ENCODE data around the gene FUNDC2.

Gene FUNDC2

GRCh38 chrX:155056877-155057792 is 30.5 kb downstream of the FUNDC2 start:
- peaks cover 14% of the 10 kb centered on the region for H3K36me3 Mint-ChIP-seq (ENCODE audit: insufficient read depth)
- no peak overlapping the region for H3K27ac Mint-ChIP-seq (ENCODE audit: low read depth)
- H3K27me3 Mint-ChIP-seq: no peaks in the 10 kb centered on the region
- H3K4me1 Mint-ChIP-seq: peaks cover 19% of the 10 kb centered on the region
- peak; percentile 60 for ATAC-seq (replicated peaks; ENCODE audit: extremely low read depth, poor library complexity, severe bottlenecking)
- peak; percentile 15 to 35 for DNase-seq (ENCODE audit: low spot score in 2 of 2)
- H3K9me3 Mint-ChIP-seq: no peaks in the 10 kb centered on the region
- H3K4me3 Mint-ChIP-seq: peak overlapping the region; percentile 57

- no peak for DNase-seq (ENCODE audit: low spot score in 2 of 2)
- H3K27me3 Mint-ChIP-seq: no peaks in the 10 kb centered on the region
These were observed 35.1 kb downstream of the FUNDC2 start for GRCh38 chrX:155061760-155062159.

GRCh38 chrX:155065035-155065734 is 38.5 kb downstream of the FUNDC2 start:
- no peak overlapping the region for H3K4me3 Mint-ChIP-seq

More at GRCh38 chrX:155061760-155062159, 35.1 kb downstream of the FUNDC2 start:
- ATAC-seq (replicated peaks; ENCODE audit: extremely low read depth, poor library complexity, severe bottlenecking): no peak
- Mint-ChIP-seq H3K27ac (ENCODE audit: low read depth) (no peak overlapping the region), H3K36me3 (ENCODE audit: insufficient read depth) (peaks cover 13% of the 10 kb centered on the region), H3K4me3 (no peak overlapping the region), H3K9me3 (no peaks in the 10 kb centered on the region), H3K4me1 (peaks cover 8% of the 10 kb centered on the region)

GRCh38 chrX:155068165-155068564 is 41.5 kb downstream of the FUNDC2 start:
- Mint-ChIP-seq H3K4me3 (no peak overlapping the region), H3K27me3 (no peaks in the 10 kb centered on the region), H3K36me3 (ENCODE audit: insufficient read depth) (peaks cover 11% of the 10 kb centered on the region), H3K4me1 (peaks cover 27% of the 10 kb centered on the region), H3K9me3 (no peaks in the 10 kb centered on the region), H3K27ac (ENCODE audit: low read depth) (no peak overlapping the region)
- no peak for ATAC-seq (replicated peaks; ENCODE audit: extremely low read depth, poor library complexity, severe bottlenecking)
- no peak for DNase-seq (ENCODE audit: low spot score in 2 of 2)

More at GRCh38 chrX:155065035-155065734, 38.5 kb downstream of the FUNDC2 start:
- Mint-ChIP-seq H3K36me3 (ENCODE audit: insufficient read depth) (peaks cover 11% of the 10 kb centered on the region), H3K27ac (ENCODE audit: low read depth) (no peak overlapping the region), H3K4me1 (peaks cover 8% of the 10 kb centered on the region), H3K27me3 (no peaks in the 10 kb centered on the region), H3K9me3 (no peaks in the 10 kb centered on the region)
- ATAC-seq (replicated peaks; ENCODE audit: extremely low read depth, poor library complexity, severe bottlenecking) (no peak), DNase-seq (ENCODE audit: low spot score in 2 of 2) (no peak)

DNA sequence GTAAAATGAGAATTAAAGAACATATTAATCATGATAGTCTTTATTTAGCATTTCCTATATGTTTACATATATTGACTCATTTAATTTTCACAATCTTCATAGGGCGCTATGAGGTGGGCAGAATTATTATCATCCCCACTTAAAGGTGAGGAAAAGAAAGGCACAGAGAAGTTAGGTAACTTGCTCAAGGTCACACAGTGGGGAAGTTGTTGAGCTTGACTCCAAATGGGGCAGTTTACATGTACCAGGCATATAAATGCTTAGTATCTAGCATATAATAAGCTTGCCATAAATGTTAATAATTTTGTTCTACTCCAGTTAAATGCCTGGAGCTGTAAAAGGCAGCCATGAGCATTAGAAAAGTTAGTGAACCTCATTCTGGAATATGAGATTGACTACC is 42.8 kb downstream of the FUNDC2 start:
- no peak for ATAC-seq (replicated peaks; ENCODE audit: extremely low read depth, poor library complexity, severe bottlenecking)
- Mint-ChIP-seq H3K36me3 (ENCODE audit: insufficient read depth) (peaks cover 12% of the 10 kb centered on the region), H3K27me3 (no peaks in the 10 kb centered on the region), H3K27ac (ENCODE audit: low read depth) (peak overlapping the region; percentile 89), H3K9me3 (no peaks in the 10 kb centered on the region), H3K4me3 (peak overlapping the region; percentile 82), H3K4me1 (peaks cover 38% of the 10 kb centered on the region)
- no peak for DNase-seq (ENCODE audit: low spot score in 2 of 2)

DNA sequence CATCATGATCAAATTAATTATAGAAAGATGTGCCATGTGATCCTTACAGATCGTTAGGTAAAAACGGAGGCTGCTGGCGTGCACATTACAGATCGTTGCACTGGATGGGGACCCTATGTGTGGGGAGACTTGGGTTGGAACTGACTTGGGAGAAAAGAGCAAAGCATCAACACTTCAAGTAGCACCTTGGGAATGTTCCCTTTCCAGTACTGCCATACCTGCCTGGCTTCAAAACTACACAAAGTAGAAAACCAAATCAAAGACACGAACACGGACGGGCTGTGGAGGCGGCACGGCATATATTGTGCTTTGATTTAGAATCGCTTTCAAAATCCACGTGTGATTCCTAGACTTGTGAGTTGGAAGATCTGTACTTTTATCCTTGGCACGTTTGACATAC is 43.4 kb downstream of the FUNDC2 start:
- H3K36me3 Mint-ChIP-seq (ENCODE audit: insufficient read depth): peaks cover 12% of the 10 kb centered on the region
- peaks cover 41% of the 10 kb centered on the region for H3K4me1 Mint-ChIP-seq
- ATAC-seq (replicated peaks; ENCODE audit: extremely low read depth, poor library complexity, severe bottlenecking) (no peak), DNase-seq (ENCODE audit: low spot score in 2 of 2) (no peak)
- H3K9me3 Mint-ChIP-seq: no peaks in the 10 kb centered on the region
- H3K27ac Mint-ChIP-seq (ENCODE audit: low read depth): peak overlapping the region; percentile 89
- no peaks in the 10 kb centered on the region for H3K27me3 Mint-ChIP-seq
- H3K4me3 Mint-ChIP-seq: peak overlapping the region; percentile 82

GRCh38 chrX:155070663-155070974 is 44.0 kb downstream of the FUNDC2 start:
- DNase-seq (ENCODE audit: low spot score in 2 of 2) (peak in 1 of 2 donors; percentile 12), ATAC-seq (replicated peaks; ENCODE audit: extremely low read depth, poor library complexity, severe bottlenecking) (no peak)
- peaks cover 46% of the 10 kb centered on the region for H3K4me1 Mint-ChIP-seq

DNA sequence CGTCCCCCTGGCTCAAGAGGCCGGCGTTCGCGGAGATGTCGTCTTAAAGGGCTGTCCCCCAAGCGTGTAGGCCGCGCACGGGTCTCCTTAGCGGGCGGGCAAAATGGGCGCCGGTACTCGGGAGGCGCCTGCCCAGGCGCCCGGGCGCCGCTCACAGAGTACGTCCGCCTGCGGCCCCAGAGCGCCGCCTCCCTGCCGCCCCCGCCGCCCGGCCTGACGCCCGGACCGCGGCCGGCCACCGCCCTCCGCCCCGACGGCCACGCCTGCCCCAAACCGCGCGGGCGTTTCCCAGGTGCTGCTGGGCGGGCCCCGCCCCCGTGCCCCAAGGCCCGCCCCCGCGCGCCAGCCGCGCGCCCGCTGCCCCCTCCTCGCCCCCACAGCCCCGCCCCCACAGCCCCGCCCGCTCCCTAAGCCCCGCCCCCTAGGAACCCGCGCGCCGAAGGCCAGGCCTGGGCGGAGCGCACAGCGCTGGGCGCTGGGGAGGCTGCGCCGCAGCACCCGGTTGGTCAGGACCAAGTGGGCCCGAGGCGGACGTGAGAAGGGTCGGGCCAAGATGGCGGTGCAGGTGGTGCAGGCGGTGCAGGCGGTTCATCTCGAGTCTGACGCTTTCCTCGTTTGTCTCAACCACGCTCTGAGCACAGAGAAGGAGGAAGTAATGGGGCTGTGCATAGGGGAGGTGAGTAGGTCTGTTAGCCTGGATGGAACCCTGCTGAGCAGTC is 44.5 kb downstream of the FUNDC2 start, which contains the start of the genes BRCC3, CMC4 and MTCP1:
Gene BRCC3 (plus strand): TSS at position 534 of the 719 bp plus-strand sequence. CDS start 20 bp downstream, at position 554.
Gene CMC4 (minus strand): TSS at position 162 of the 719 bp plus-strand sequence. CDS start 7,113 bp downstream, outside the sequence.
Gene MTCP1 (minus strand): TSS at position 162 of the 719 bp plus-strand sequence. CDS start 5,126 bp downstream, outside the sequence.
- Mint-ChIP-seq H3K36me3 (ENCODE audit: insufficient read depth) (peaks cover 18% of the 10 kb centered on the region), H3K4me3 (peak within 1 kb of the TSS; percentile 82), H3K27ac (ENCODE audit: low read depth) (peak within 1 kb of the TSS; percentile 89), H3K4me1 (peaks cover 49% of the 10 kb centered on the region), H3K27me3 (no peaks in the 10 kb centered on the region), H3K9me3 (no peaks in the 10 kb centered on the region)
- DNase-seq (ENCODE audit: low spot score in 2 of 2) (peak; percentile 44 to 55), ATAC-seq (replicated peaks; ENCODE audit: extremely low read depth, poor library complexity, severe bottlenecking) (peak; percentile 78)

More at GRCh38 chrX:155070663-155070974, 44.0 kb downstream of the FUNDC2 start:
- Mint-ChIP-seq H3K4me3 (peak overlapping the region; percentile 82), H3K36me3 (ENCODE audit: insufficient read depth) (peaks cover 14% of the 10 kb centered on the region), H3K27me3 (no peaks in the 10 kb centered on the region), H3K27ac (ENCODE audit: low read depth) (peak overlapping the region; percentile 89), H3K9me3 (no peaks in the 10 kb centered on the region)

DNA sequence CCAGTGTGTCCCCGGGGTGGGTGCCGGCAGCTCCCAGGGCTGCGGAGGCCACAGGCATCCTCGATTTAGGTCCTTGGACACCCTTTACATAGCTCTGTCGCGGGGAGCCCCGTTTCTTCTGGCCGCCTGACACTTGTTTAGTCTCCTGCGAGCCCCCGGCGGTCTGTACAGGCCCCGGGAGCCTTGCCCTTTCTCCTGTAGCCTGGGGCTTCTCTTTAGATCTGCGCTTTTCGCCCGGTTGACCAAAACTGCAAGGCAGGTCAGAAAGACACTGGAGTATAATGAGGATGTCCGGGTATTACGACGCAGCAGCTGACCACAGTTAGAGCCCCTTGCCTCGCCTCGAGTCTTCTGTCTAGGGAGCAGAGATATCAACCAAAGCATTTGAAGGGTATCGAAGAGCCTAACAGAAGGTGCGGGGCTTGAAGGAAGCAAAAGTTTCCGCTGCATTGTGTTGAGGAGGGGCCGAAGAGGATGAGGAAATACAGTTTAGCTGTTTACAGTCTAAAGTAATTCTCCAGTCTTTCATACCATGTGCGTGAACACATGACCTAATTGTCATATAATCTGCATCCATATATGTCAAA is 45.1 kb downstream of the FUNDC2 start:
- H3K27me3 Mint-ChIP-seq: no peaks in the 10 kb centered on the region
- peak overlapping the region; percentile 89 for H3K27ac Mint-ChIP-seq (ENCODE audit: low read depth)
- H3K9me3 Mint-ChIP-seq: no peaks in the 10 kb centered on the region
- DNase-seq (ENCODE audit: low spot score in 2 of 2) (no peak), ATAC-seq (replicated peaks; ENCODE audit: extremely low read depth, poor library complexity, severe bottlenecking) (peak; percentile 10)
- peaks cover 21% of the 10 kb centered on the region for H3K36me3 Mint-ChIP-seq (ENCODE audit: insufficient read depth)
- H3K4me3 Mint-ChIP-seq: peak overlapping the region; percentile 82
- peaks cover 49% of the 10 kb centered on the region for H3K4me1 Mint-ChIP-seq

DNA sequence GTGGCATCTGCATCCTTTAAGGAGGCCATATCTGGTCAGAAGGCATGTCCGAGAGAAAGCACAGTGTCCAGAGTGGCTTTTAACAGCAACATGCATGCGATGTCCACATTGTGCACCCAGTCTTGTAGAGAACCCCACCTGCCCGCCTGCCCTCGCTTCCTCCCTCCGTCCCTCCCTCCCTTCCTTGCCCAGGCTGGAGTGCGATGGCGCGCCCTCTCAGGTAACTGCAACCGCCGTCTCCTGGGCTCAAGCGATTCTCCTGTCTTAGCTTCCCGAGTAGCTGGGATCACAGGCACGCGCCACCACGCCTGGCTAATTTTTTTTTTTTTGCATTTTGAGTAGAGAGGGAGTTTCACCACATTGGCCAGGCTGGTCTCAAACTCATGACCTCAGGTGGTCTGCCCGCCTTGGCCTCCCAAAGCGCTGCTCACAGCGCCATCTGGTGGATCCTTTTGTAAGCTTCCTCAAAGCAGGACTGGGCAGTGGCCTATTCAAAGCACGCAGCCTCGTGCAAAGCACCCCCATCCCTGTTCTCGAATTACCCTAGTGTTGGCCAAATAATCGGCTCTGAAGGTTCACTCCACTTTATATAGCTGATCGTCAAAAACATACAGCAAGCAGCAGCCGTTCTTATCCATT is 59.7 kb downstream of the FUNDC2 start:
- Mint-ChIP-seq H3K9me3 (no peaks in the 10 kb centered on the region), H3K4me1 (peaks cover 5% of the 10 kb centered on the region), H3K27me3 (no peaks in the 10 kb centered on the region), H3K36me3 (ENCODE audit: insufficient read depth) (peaks cover 18% of the 10 kb centered on the region), H3K27ac (ENCODE audit: low read depth) (no peak overlapping the region), H3K4me3 (no peak overlapping the region)
- ATAC-seq (replicated peaks; ENCODE audit: extremely low read depth, poor library complexity, severe bottlenecking) (no peak), DNase-seq (ENCODE audit: low spot score in 2 of 2) (peak in 1 of 2 donors; percentile 13)

DNA sequence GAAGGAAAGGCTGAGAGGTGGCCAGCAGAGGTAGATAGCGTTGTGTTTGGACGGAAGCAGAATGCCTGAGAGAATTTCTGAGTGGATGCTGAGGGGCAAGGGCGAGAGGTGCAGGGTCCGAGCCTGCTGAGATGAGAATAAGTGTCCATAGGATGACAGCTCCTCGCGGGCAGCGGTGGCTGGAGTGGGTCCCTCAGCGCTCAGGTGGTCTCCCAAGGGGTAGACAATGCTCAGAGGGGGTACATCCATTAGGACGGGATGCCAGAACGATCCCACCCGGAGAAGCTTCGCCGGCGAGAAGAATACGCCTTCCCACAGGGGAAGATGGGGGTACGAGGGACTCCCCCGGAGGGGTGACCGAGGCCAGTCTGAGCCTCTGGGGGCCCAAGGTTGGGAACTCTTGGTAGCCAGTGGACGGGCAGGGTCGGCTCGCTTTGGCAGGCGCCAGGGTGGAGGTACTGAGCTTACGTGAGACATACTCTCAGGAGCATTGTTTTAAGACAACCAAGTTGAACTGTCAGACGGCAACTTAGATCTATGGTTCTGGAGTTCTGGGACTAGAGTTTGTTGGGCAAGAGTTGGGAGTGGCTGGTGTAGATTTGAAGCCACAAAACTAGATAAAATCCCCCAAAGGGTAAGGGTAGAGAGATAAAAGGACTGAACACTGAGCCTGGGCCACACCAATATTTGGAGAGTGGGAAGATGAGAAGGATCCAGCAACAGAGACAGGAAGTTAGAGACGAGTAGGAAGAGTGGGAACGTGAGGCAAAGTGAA is 60.5 kb downstream of the FUNDC2 start:
- no peak overlapping the region for H3K27ac Mint-ChIP-seq (ENCODE audit: low read depth)
- H3K36me3 Mint-ChIP-seq (ENCODE audit: insufficient read depth): peaks cover 14% of the 10 kb centered on the region
- no peak overlapping the region for H3K4me3 Mint-ChIP-seq
- H3K4me1 Mint-ChIP-seq: no peaks in the 10 kb centered on the region
- DNase-seq (ENCODE audit: low spot score in 2 of 2) (no peak), ATAC-seq (replicated peaks; ENCODE audit: extremely low read depth, poor library complexity, severe bottlenecking) (no peak)
- no peaks in the 10 kb centered on the region for H3K9me3 Mint-ChIP-seq
- H3K27me3 Mint-ChIP-seq: no peaks in the 10 kb centered on the region

All from central memory CD8-positive, alpha-beta T cell (primary cell).